ENCODE results near the gene EPAS1. TPM values are rescaled to one million over a fixed set of nuclear protein-coding genes. Genes with fewer than 3 reads are reported as not detected.

EPAS1 gene
- total and polyA plus RNA-seq, 4 donors: 26.2 to 193 (median 61.1) TPM

DNA sequence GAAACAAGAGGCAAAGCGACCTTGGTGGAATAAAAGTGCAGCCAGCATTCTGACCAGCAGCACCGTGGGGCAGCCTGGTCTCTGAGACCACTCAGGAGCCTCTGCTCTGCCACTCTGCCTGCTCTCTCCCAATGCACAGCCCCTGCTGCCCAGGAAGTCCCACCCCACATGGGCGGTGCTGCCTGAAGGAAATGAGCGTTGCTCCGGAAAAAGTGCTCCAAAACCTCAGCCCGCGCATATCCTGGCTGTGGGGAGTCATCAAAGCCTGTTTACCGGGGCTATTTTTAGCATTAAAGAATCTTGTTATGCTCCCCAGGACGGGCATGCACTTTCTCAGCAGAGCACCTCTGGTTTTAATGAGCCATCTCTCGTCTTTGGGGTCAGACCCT, 54.5 kb downstream of the EPAS1 start:
- no peak for DNase-seq (ENCODE audit: low spot score)
- H3K9ac ChIP-seq (ENCODE audit: low read depth in 1 of 2, low read length in 2 of 2): no peak overlapping the region
- no peak overlapping the region for H3K4me3 ChIP-seq (ENCODE audit: low read depth in 1 of 3, low read length in 3 of 3)

DNA sequence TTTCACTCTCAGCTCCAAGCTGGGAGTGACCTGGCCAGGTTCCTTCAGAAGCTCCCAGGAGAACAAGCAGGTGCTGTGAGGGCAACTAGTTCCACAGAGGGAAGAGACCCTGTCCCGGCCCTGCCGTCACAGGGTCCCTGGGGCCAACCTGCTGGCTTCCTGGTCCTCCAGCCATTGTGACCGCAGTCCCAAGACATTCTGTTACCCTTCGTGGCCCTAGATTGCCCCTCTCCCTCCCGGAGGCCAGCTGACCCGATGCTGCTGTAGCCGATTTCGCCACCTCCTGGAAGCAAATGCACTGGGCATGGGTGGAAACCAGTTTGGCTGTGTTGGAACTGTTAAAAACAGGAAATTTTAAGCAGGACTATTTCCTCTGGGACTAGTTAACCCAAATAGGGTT, 55.4 kb downstream of the EPAS1 start:
- no peaks in the 10 kb centered on the region for H3K9me3 ChIP-seq (ENCODE audit: control insufficient read depth in 4 of 4, low read length in 3 of 4)
- H3K4me3 ChIP-seq (ENCODE audit: low read depth in 1 of 3, low read length in 3 of 3): no peak overlapping the region
- peaks cover 2 to 13% (median 8%) of the 10 kb centered on the region in 4 donors for H3K4me1 ChIP-seq (ENCODE audit: control insufficient read depth in 4 of 4, insufficient read depth in 4 of 4, low read length in 3 of 4)
- 57% methylated on average over 8 of the region's 8 CpGs for WGBS
- H3K9ac ChIP-seq (ENCODE audit: low read depth in 1 of 2, low read length in 2 of 2): no peak overlapping the region
- H3K27ac ChIP-seq (ENCODE audit: low read depth in 1 of 2, low read length in 2 of 2): peak overlapping the region; percentile 26 to 33
- no peak for DNase-seq (ENCODE audit: low spot score)
- TF ChIP-seq, protein P1, sequence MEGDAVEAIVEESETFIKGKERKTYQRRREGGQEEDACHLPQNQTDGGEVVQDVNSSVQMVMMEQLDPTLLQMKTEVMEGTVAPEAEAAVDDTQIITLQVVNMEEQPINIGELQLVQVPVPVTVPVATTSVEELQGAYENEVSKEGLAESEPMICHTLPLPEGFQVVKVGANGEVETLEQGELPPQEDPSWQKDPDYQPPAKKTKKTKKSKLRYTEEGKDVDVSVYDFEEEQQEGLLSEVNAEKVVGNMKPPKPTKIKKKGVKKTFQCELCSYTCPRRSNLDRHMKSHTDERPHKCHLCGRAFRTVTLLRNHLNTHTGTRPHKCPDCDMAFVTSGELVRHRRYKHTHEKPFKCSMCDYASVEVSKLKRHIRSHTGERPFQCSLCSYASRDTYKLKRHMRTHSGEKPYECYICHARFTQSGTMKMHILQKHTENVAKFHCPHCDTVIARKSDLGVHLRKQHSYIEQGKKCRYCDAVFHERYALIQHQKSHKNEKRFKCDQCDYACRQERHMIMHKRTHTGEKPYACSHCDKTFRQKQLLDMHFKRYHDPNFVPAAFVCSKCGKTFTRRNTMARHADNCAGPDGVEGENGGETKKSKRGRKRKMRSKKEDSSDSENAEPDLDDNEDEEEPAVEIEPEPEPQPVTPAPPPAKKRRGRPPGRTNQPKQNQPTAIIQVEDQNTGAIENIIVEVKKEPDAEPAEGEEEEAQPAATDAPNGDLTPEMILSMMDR (IDR thresholded peaks at IDR 0.05; ENCODE audit: low read depth, low read length, missing input control): peak; percentile 19
- TF ChIP-seq NR2F2 (IDR thresholded peaks at IDR 0.05): peak; percentile 30
- TF ChIP-seq, protein P2, sequence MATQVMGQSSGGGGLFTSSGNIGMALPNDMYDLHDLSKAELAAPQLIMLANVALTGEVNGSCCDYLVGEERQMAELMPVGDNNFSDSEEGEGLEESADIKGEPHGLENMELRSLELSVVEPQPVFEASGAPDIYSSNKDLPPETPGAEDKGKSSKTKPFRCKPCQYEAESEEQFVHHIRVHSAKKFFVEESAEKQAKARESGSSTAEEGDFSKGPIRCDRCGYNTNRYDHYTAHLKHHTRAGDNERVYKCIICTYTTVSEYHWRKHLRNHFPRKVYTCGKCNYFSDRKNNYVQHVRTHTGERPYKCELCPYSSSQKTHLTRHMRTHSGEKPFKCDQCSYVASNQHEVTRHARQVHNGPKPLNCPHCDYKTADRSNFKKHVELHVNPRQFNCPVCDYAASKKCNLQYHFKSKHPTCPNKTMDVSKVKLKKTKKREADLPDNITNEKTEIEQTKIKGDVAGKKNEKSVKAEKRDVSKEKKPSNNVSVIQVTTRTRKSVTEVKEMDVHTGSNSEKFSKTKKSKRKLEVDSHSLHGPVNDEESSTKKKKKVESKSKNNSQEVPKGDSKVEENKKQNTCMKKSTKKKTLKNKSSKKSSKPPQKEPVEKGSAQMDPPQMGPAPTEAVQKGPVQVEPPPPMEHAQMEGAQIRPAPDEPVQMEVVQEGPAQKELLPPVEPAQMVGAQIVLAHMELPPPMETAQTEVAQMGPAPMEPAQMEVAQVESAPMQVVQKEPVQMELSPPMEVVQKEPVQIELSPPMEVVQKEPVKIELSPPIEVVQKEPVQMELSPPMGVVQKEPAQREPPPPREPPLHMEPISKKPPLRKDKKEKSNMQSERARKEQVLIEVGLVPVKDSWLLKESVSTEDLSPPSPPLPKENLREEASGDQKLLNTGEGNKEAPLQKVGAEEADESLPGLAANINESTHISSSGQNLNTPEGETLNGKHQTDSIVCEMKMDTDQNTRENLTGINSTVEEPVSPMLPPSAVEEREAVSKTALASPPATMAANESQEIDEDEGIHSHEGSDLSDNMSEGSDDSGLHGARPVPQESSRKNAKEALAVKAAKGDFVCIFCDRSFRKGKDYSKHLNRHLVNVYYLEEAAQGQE (IDR thresholded peaks at IDR 0.05): no peak
- no peak for TF ChIP-seq HNF4G (IDR thresholded peaks at IDR 0.05)
- peak; percentile 60 to 72 for TF ChIP-seq RAD21 (IDR thresholded peaks at IDR 0.05)
- H3K36me3 ChIP-seq (ENCODE audit: control insufficient read depth in 4 of 4, insufficient read depth in 3 of 4, low read depth in 1 of 4, low read length in 3 of 4): peaks cover 14 to 83% (median 53%) of the 10 kb centered on the region in 4 donors
- no peaks in the 10 kb centered on the region for H3K27me3 ChIP-seq (ENCODE audit: control insufficient read depth in 4 of 4, insufficient read depth in 4 of 4, low read length in 3 of 4)

More for the DNA sequence above, 54.5 kb downstream of the EPAS1 start:
- WGBS: 71% methylated on average over 10 of the region's 10 CpGs
- H3K9me3 ChIP-seq (ENCODE audit: control insufficient read depth in 4 of 4, low read length in 3 of 4): no peaks in the 10 kb centered on the region
- TF ChIP-seq HNF4G (IDR thresholded peaks at IDR 0.05): no peak
- TF ChIP-seq YY1 (IDR thresholded peaks at IDR 0.05): no peak
- TF ChIP-seq EGR1 (IDR thresholded peaks at IDR 0.05; ENCODE audit: low read depth in 2 of 2): no peak
- TF ChIP-seq, protein P3, sequence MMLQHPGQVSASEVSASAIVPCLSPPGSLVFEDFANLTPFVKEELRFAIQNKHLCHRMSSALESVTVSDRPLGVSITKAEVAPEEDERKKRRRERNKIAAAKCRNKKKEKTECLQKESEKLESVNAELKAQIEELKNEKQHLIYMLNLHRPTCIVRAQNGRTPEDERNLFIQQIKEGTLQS (IDR thresholded peaks at IDR 0.05): no peak
- TF ChIP-seq, protein P1 (IDR thresholded peaks at IDR 0.05; ENCODE audit: low read depth, low read length, missing input control): no peak
- no peak for TF ChIP-seq FOXA2 (IDR thresholded peaks at IDR 0.05)
- no peak for TF ChIP-seq FOXA1 (IDR thresholded peaks at IDR 0.05)
- no peak for TF ChIP-seq JUND (IDR thresholded peaks at IDR 0.05)
- no peak for TF ChIP-seq NR2F2 (IDR thresholded peaks at IDR 0.05)
- TF ChIP-seq HNF4A (conservative IDR thresholded peaks at IDR 0.05): no peak
- no peak for TF ChIP-seq SP1 (IDR thresholded peaks at IDR 0.05)
- TF ChIP-seq RXRA (IDR thresholded peaks at IDR 0.05): no peak
- TF ChIP-seq, protein P4, sequence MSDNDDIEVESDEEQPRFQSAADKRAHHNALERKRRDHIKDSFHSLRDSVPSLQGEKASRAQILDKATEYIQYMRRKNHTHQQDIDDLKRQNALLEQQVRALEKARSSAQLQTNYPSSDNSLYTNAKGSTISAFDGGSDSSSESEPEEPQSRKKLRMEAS (IDR thresholded peaks at IDR 0.05): no peak
- TF ChIP-seq, protein P2 (IDR thresholded peaks at IDR 0.05): no peak
- no peak for TF ChIP-seq RAD21 (IDR thresholded peaks at IDR 0.05)
- TF ChIP-seq TAF1 (conservative IDR thresholded peaks at IDR 0.05): no peak
- TF ChIP-seq, protein P5, sequence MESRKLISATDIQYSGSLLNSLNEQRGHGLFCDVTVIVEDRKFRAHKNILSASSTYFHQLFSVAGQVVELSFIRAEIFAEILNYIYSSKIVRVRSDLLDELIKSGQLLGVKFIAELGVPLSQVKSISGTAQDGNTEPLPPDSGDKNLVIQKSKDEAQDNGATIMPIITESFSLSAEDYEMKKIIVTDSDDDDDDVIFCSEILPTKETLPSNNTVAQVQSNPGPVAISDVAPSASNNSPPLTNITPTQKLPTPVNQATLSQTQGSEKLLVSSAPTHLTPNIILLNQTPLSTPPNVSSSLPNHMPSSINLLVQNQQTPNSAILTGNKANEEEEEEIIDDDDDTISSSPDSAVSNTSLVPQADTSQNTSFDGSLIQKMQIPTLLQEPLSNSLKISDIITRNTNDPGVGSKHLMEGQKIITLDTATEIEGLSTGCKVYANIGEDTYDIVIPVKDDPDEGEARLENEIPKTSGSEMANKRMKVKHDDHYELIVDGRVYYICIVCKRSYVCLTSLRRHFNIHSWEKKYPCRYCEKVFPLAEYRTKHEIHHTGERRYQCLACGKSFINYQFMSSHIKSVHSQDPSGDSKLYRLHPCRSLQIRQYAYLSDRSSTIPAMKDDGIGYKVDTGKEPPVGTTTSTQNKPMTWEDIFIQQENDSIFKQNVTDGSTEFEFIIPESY (IDR thresholded peaks at IDR 0.05): no peak
- peaks cover 13 to 83% (median 50%) of the 10 kb centered on the region in 4 donors for H3K36me3 ChIP-seq (ENCODE audit: control insufficient read depth in 4 of 4, insufficient read depth in 3 of 4, low read depth in 1 of 4, low read length in 3 of 4)
- peaks cover 2 to 21% (median 12%) of the 10 kb centered on the region in 4 donors for H3K4me1 ChIP-seq (ENCODE audit: control insufficient read depth in 4 of 4, insufficient read depth in 4 of 4, low read length in 3 of 4)
- H3K27ac ChIP-seq (ENCODE audit: low read depth in 1 of 2, low read length in 2 of 2): peak overlapping the region; percentile 34 to 44
- no peaks in the 10 kb centered on the region for H3K27me3 ChIP-seq (ENCODE audit: control insufficient read depth in 4 of 4, insufficient read depth in 4 of 4, low read length in 3 of 4)

Data from liver (tissue), 9 donors.